Testis (tissue), 2 donors: Measurements from ENCODE around the gene DMWD.

ENCODE experiments used
- POLR2A ChIP-seq: fragments of 450-650 bp; IDR thresholded peaks from one replicate; pipeline ENCODE4 v1.6.1; 2017; ENCODE audit warnings: antibody characterized with exemption, mild to moderate bottlenecking, moderate library complexity
- TF ChIP-seq, protein P1 (sequence below), 3 experiments: fragments of 450-650 bp in 2 of 3; fragments of 200-600 bp in 1 of 3; sonication (generic) in 1 of 3; IDR thresholded peaks; one replicate each; pipeline ENCODE4 v1.5.1; 2016 to 2019; ENCODE audit warnings: antibody characterized with exemption in 3 of 3, mild to moderate bottlenecking in 2 of 3, moderate library complexity in 1 of 3

DNA sequence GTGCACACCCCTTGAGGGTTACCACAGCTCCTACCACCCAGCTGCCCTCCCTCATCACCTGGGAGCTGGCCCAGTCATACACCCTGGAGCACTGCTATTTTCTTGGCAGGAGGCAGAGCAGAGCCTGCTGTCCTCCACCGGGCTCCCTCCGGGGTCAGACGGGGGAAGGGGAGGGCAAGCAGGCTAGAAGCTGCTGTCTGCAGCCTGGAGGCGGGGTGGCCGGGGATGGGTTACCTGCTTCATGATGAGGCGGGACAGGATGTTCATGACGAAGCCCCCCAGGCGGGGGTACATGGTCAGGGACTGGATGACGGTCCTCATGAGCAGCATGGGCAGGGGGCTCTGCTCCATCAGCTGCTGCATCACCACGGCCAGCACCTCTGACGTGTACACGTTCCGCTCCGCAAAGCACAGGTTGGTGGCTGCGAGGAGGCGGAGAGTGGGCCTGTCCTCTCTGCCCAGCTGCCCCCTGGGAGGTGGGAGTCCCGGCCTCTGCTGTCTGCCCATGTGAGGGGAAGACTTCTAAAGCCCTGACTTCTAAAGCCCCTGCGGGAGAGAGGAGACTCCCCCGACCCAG is 25.2 kb upstream of the DMWD start:
- TF ChIP-seq, protein P1, sequence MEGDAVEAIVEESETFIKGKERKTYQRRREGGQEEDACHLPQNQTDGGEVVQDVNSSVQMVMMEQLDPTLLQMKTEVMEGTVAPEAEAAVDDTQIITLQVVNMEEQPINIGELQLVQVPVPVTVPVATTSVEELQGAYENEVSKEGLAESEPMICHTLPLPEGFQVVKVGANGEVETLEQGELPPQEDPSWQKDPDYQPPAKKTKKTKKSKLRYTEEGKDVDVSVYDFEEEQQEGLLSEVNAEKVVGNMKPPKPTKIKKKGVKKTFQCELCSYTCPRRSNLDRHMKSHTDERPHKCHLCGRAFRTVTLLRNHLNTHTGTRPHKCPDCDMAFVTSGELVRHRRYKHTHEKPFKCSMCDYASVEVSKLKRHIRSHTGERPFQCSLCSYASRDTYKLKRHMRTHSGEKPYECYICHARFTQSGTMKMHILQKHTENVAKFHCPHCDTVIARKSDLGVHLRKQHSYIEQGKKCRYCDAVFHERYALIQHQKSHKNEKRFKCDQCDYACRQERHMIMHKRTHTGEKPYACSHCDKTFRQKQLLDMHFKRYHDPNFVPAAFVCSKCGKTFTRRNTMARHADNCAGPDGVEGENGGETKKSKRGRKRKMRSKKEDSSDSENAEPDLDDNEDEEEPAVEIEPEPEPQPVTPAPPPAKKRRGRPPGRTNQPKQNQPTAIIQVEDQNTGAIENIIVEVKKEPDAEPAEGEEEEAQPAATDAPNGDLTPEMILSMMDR (IDR thresholded peaks at IDR 0.05) = no peak
- no peak for TF ChIP-seq POLR2A
